Endothelial cell of umbilical vein (primary cell): ENCODE data around the gene SPDL1. TPM values are rescaled to one million over a fixed set of nuclear protein-coding genes. Genes with fewer than 3 reads are reported as not detected.
A peak's percentile ranks its signal among the peaks of the same experiment; 100 is the strongest.

Experiments
- BruUV-seq: library from RNA; stranded (reverse); fragments of 400-500 nt; replicated peaks from 2 replicates; lab custom pipeline; 2021; lab: Mats Ljungman, UMichigan
- CTCF ChIA-PET: fragments of 300-600, 350-600 bp; sonication (Branson Sonifier 250); formaldehyde crosslinking; loops from one replicate; lab custom pipeline; 2021; ENCODE audit warnings: antibody characterized with exemption, inconsistent platforms; lab: Charles Lee
- POLR2A ChIA-PET: fragments of 300-600, 350-600 bp; sonication (Branson Sonifier 250); formaldehyde crosslinking; loops from one replicate; lab custom pipeline; 2021; ENCODE audit warnings: antibody characterized with exemption, inconsistent platforms; lab: Charles Lee
- DNase-seq: peaks from one replicate; pipeline ENCODE4 v3.0.0-alpha.2; 2011; ENCODE audit warnings: low read depth, low spot score
- FAIRE-seq: peaks from 2 replicates; lab custom pipeline; 2011; peaks lifted over from hg19 to GRCh38; lab: Jason Lieb, UNC
- H2AFZ ChIP-seq: 2 replicates; pipeline ENCODE4 v1.6.0; 2012; ENCODE audit warnings: low read depth, low read length, control low read depth, inconsistent platforms
- H3K27ac ChIP-seq: 2 replicates; pipeline ENCODE4 v1.5.1; 2011; ENCODE audit warnings: low read depth, mild to moderate bottlenecking, control low read depth, low read length, moderate library complexity; ENCODE audit not compliant: insufficient read depth
- H3K27me3 ChIP-seq, 2 experiments: 2 replicates each; pipeline versions ENCODE4 v1.6.0 to v1.6.1; 2011; ENCODE audit warnings: low read length in 2 of 2, mixed read lengths in 1 of 2; ENCODE audit not compliant: control insufficient read depth in 2 of 2, insufficient read depth in 2 of 2
- H3K36me3 ChIP-seq, 2 experiments: 2 replicates in 1 of 2; 3 replicates in 1 of 2; pipeline ENCODE4 v1.5.1; 2011; ENCODE audit warnings: low read length in 2 of 2, mild to moderate bottlenecking in 1 of 2, moderate library complexity in 1 of 2; ENCODE audit not compliant: control insufficient read depth in 2 of 2, insufficient read depth in 2 of 2; ENCODE audit errors: extremely low read depth in 1 of 2
- H3K4me1 ChIP-seq: 3 replicates; pipeline ENCODE4 v1.5.1; 2011; ENCODE audit warnings: mild to moderate bottlenecking, low read length; ENCODE audit not compliant: control insufficient read depth, insufficient read depth; ENCODE audit errors: extremely low read depth
- H3K4me2 ChIP-seq: 2 replicates; pipeline ENCODE4 v1.6.1; 2011; ENCODE audit warnings: low read length, control low read depth, mixed read lengths; ENCODE audit not compliant: insufficient read depth
- H3K4me3 ChIP-seq, 3 experiments: fragments of 200-600 bp in 1 of 3; sonication (generic), shearing (Covaris generic) in 1 of 3; replicated peaks in 1 of 3; 2 replicates each; pipeline ENCODE4 v1.5.1; 2011 to 2016; ENCODE audit warnings: control low read depth in 3 of 3, low read length in 3 of 3, mild to moderate bottlenecking in 2 of 3, inconsistent platforms in 1 of 3, low read depth in 1 of 3, moderate library complexity in 1 of 3; ENCODE audit not compliant: insufficient read depth in 1 of 3
- H3K79me2 ChIP-seq: 2 replicates; pipeline ENCODE4 v1.6.0; 2012; ENCODE audit warnings: low read length, inconsistent platforms; ENCODE audit not compliant: control insufficient read depth, insufficient read depth
- H3K9ac ChIP-seq: replicated peaks from 2 replicates; pipeline ENCODE3; 2011; ENCODE audit warnings: low read length, control low read depth; ENCODE audit not compliant: insufficient read depth; ENCODE audit errors: extremely low read depth
- H3K9me1 ChIP-seq: replicated peaks from 3 replicates; pipeline ENCODE4 v1.6.0; 2011; ENCODE audit warnings: mild to moderate bottlenecking, low read length; ENCODE audit not compliant: control insufficient read depth, insufficient read depth; ENCODE audit errors: extremely low read depth
- H3K9me3 ChIP-seq: replicated peaks from 2 replicates; pipeline ENCODE4 v1.5.1; 2012; ENCODE audit warnings: low read length, inconsistent platforms; ENCODE audit not compliant: control insufficient read depth, insufficient read depth
- H4K20me1 ChIP-seq: replicated peaks from 2 replicates; pipeline ENCODE3; 2011; ENCODE audit warnings: mild to moderate bottlenecking, low read length; ENCODE audit not compliant: control insufficient read depth, insufficient read depth; ENCODE audit errors: extremely low read depth
- EZH2 ChIP-seq: IDR thresholded peaks from 2 replicates; pipeline ENCODE4 v1.6.1; 2012; ENCODE audit warnings: borderline replicate concordance, low read depth, mild to moderate bottlenecking, moderate library complexity, low read length, inconsistent platforms; ENCODE audit not compliant: severe bottlenecking
- FOS ChIP-seq: IDR thresholded peaks from 2 replicates; pipeline ENCODE4 v1.6.1; 2011; ENCODE audit warnings: mild to moderate bottlenecking, low read length, moderate library complexity, borderline replicate concordance; ENCODE audit not compliant: insufficient read depth
- GATA2 ChIP-seq: IDR thresholded peaks from 2 replicates; pipeline ENCODE4 v1.7.0; 2011; ENCODE audit warnings: low read depth, mild to moderate bottlenecking, moderate library complexity, mixed read lengths, low read length; ENCODE audit not compliant: insufficient read length, insufficient read depth
- JUN ChIP-seq: IDR thresholded peaks from 2 replicates; pipeline ENCODE4 v1.6.1; 2011; ENCODE audit warnings: borderline replicate concordance, low read depth; ENCODE audit not compliant: insufficient read length, insufficient read depth
- POLR2A ChIP-seq: IDR thresholded peaks from 2 replicates; pipeline ENCODE4 v1.6.1; 2012; ENCODE audit warnings: low read depth, mild to moderate bottlenecking, control low read depth, low read length
- POLR2AphosphoS5 ChIP-seq: IDR thresholded peaks from 2 replicates; pipeline ENCODE4 v1.6.1; 2012; ENCODE audit warnings: low read depth, mild to moderate bottlenecking, control low read depth, low read length, moderate library complexity; ENCODE audit not compliant: insufficient read depth
- dilution Hi-C: fragments of 300-500 bp; cut with MboI; formaldehyde crosslinking; loops from one replicate; pipeline ENCODE4 v1.15.0; 2019; ENCODE audit warnings: low sequenced_read_pairs; ENCODE audit not compliant: extremely low pct_ligation_motif_present
- intact Hi-C: fragments of 100-400 bp; cut with micrococcal nuclease; formaldehyde crosslinking; loops from one replicate; pipeline ENCODE4 v1.10.0; 2022
- polyA plus RNA-seq, 4 experiments: library from polyadenylated mRNA; depleted of rRNA in 3 of 4; stranded (reverse) in 3 of 4; unstranded in 1 of 4; fragments of >200 nt; gene quantifications; 2 replicates each; pipeline versions ENCODE4 v1.2.1 to v1.2.3, GENCODE V29; 2011 to 2012; ENCODE audit warnings: missing spikeins in 1 of 4
- total RNA-seq: library from RNA; stranded (reverse); gene quantifications from 2 replicates; pipeline ENCODE4 v1.2.3, GENCODE V29; 2021
- TF ChIP-seq, protein P1 (sequence below): IDR thresholded peaks from 2 replicates; pipeline ENCODE4 v1.6.1; 2011; ENCODE audit not compliant: insufficient read depth, insufficient read length
- TF ChIP-seq, protein P2 (sequence below), 2 donors: IDR thresholded peaks; 1 replicate in 1 of 2; 2 replicates in 1 of 2; pipeline ENCODE4 v1.5.1; 2011; ENCODE audit warnings: low read length in 2 of 2, mild to moderate bottlenecking in 2 of 2, moderate library complexity in 2 of 2, control low read depth in 1 of 2, inconsistent platforms in 1 of 2, low read depth in 1 of 2; ENCODE audit not compliant: insufficient read depth in 1 of 2; ENCODE audit errors: extremely low read depth in 1 of 2

Gene SPDL1
- total and polyA plus RNA-seq, 2 donors (not counting 3 experiments of a cell fraction or from before 2014, with no cell fraction given), result 19.7 to 51.8 TPM

GRCh38 chr5:169637549-169638121 lies 54.1 kb downstream of the SPDL1 start:
- Histone ChIP-seq H3K4me2 (peak overlapping the region; percentile 20), H3K9me1 (no peaks in the 10 kb centered on the region), H4K20me1 (no peaks in the 10 kb centered on the region), H3K4me1 (peaks cover 3% of the 10 kb centered on the region), H2AFZ (peak overlapping the region; percentile 95), H3K9me3 (no peaks in the 10 kb centered on the region), H3K9ac (no peak overlapping the region), H3K27me3 (no peaks in the 10 kb centered on the region), H3K36me3 (no peaks in the 10 kb centered on the region), H3K27ac (no peak overlapping the region), H3K4me3 (peak overlapping the region in 1 of 3 experiments; percentile 6), H3K79me2 (no peaks in the 10 kb centered on the region)
- POLR2A ChIA-PET, result no interaction called here
- DNase-seq (no peak), FAIRE-seq (no peak)
- no TSS peak for BruUV-seq
- intact Hi-C loops (loop anchor here (2.0 kb wide), 1 partner anchor 39 kb away; no protein-coding TSS in a partner anchor), dilution Hi-C loops (no loop called here)
- CTCF ChIA-PET, result no interaction called here
- no peak for TF ChIP-seq POLR2AphosphoS5

- H2AFZ ChIP-seq, result no peak overlapping the region
- intact Hi-C loops, result no loop called here
- no peaks in the 10 kb centered on the region for H3K36me3 ChIP-seq
- POLR2A ChIA-PET, result no interaction called here
- H4K20me1 ChIP-seq, result no peaks in the 10 kb centered on the region
- no peaks in the 10 kb centered on the region for H3K79me2 ChIP-seq
- peaks cover 3% of the 10 kb centered on the region for H3K4me1 ChIP-seq
- H3K9me3 ChIP-seq, result no peaks in the 10 kb centered on the region
- no peaks in the 10 kb centered on the region for H3K9me1 ChIP-seq
- no peak overlapping the region for H3K9ac ChIP-seq
- H3K4me2 ChIP-seq, result no peak overlapping the region
- peak; percentile 32 for DNase-seq
- no peak overlapping the region for H3K4me3 ChIP-seq
- dilution Hi-C loops, result no loop called here
- TF ChIP-seq, protein P1, sequence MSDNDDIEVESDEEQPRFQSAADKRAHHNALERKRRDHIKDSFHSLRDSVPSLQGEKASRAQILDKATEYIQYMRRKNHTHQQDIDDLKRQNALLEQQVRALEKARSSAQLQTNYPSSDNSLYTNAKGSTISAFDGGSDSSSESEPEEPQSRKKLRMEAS, result peak; percentile 43
- no peak for TF ChIP-seq EZH2
- TF ChIP-seq JUN, result no peak
- TF ChIP-seq GATA2, result no peak
- TF ChIP-seq POLR2A, result no peak
- no peak for TF ChIP-seq POLR2AphosphoS5
- TF ChIP-seq, protein P2, sequence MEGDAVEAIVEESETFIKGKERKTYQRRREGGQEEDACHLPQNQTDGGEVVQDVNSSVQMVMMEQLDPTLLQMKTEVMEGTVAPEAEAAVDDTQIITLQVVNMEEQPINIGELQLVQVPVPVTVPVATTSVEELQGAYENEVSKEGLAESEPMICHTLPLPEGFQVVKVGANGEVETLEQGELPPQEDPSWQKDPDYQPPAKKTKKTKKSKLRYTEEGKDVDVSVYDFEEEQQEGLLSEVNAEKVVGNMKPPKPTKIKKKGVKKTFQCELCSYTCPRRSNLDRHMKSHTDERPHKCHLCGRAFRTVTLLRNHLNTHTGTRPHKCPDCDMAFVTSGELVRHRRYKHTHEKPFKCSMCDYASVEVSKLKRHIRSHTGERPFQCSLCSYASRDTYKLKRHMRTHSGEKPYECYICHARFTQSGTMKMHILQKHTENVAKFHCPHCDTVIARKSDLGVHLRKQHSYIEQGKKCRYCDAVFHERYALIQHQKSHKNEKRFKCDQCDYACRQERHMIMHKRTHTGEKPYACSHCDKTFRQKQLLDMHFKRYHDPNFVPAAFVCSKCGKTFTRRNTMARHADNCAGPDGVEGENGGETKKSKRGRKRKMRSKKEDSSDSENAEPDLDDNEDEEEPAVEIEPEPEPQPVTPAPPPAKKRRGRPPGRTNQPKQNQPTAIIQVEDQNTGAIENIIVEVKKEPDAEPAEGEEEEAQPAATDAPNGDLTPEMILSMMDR (IDR thresholded peaks at IDR 0.05; ENCODE audit: extremely low read depth in 1 of 2, insufficient read depth in 1 of 2, low read depth in 1 of 2, low read length in 2 of 2), result no peak
- TF ChIP-seq FOS, result no peak
- BruUV-seq, result no TSS peak
- H3K27ac ChIP-seq, result no peak overlapping the region
- peak; percentile 53 for FAIRE-seq
- H3K27me3 ChIP-seq, result no peaks in the 10 kb centered on the region
- CTCF ChIA-PET, result interaction anchor here (1.2 kb wide), 1 partner anchor 347 kb away, joined by 3 read pairs; no protein-coding TSS in a partner anchor
These were observed 57.7 kb downstream of the SPDL1 start for GRCh38 chr5:169641253-169641652.
